Neuron (in vitro differentiated cells): Measurements from ENCODE around the gene TRIM63.

ENCODE experiments used
- H2AFZ ChIP-seq: one replicate; pipeline ENCODE4 v1.6.1; 2013; ENCODE audit warnings: low read depth, mild to moderate bottlenecking, inconsistent platforms, low read length, moderate library complexity
- H3K27me3 ChIP-seq: one replicate; pipeline ENCODE4 v1.6.1; 2013; ENCODE audit warnings: low read length; ENCODE audit not compliant: insufficient read depth
- H3K36me3 ChIP-seq: one replicate; pipeline ENCODE4 v1.6.1; 2013; ENCODE audit warnings: low read length; ENCODE audit not compliant: insufficient read depth
- H3K4me1 ChIP-seq: one replicate; pipeline ENCODE4 v1.6.1; 2013; ENCODE audit warnings: low read length; ENCODE audit not compliant: insufficient read depth
- H3K4me3 ChIP-seq: 2 replicates; pipeline ENCODE4 v1.5.1; 2013; ENCODE audit warnings: mild to moderate bottlenecking, low read length, moderate library complexity
- H3K9me3 ChIP-seq: one replicate; pipeline ENCODE4 v1.6.1; 2013; ENCODE audit warnings: low read length

TRIM63 gene

GRCh38 chr1:26006710-26007109 lies 60.7 kb downstream of the TRIM63 start:
- H3K4me1 ChIP-seq = peaks cover 4% of the 10 kb centered on the region
- H3K4me3 ChIP-seq = no peak overlapping the region
- no peaks in the 10 kb centered on the region for H3K36me3 ChIP-seq
- H2AFZ ChIP-seq = no peak overlapping the region
- no peaks in the 10 kb centered on the region for H3K9me3 ChIP-seq
- H3K27me3 ChIP-seq = no peaks in the 10 kb centered on the region

GRCh38 chr1:26005434-26006105 lies 61.9 kb downstream of the TRIM63 start:
- Histone ChIP-seq H3K27me3 (no peaks in the 10 kb centered on the region), H3K36me3 (no peaks in the 10 kb centered on the region), H3K4me1 (no peaks in the 10 kb centered on the region), H3K9me3 (no peaks in the 10 kb centered on the region), H3K4me3 (no peak overlapping the region), H2AFZ (no peak overlapping the region)

DNA sequence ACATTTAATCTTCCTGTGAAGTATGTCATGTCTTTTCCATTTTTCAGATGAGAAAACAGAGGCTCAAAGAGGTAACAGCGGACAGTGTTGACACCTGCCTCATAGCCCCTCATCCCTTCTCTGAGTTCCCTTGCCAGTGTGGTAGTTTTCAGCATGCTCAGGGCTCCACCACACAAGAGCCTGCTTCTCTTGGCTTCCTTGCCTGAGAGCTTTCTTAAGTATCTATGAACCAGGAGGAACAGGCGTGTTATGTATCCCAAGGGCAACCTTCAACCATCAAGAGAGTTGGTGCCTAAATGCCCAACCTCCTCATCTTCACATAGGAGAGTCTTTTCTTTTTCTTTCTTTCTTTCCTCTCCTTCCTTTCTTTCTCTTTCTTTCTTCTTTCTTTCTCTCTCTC lies 63.7 kb downstream of the TRIM63 start:
- no peaks in the 10 kb centered on the region for H3K27me3 ChIP-seq
- H3K4me1 ChIP-seq = peaks cover 1% of the 10 kb centered on the region
- no peak overlapping the region for H2AFZ ChIP-seq
- no peak overlapping the region for H3K4me3 ChIP-seq
- no peaks in the 10 kb centered on the region for H3K9me3 ChIP-seq
- H3K36me3 ChIP-seq = no peaks in the 10 kb centered on the region

GRCh38 chr1:26003262-26003661 lies 64.2 kb downstream of the TRIM63 start:
- no peak overlapping the region for H2AFZ ChIP-seq
- H3K36me3 ChIP-seq = no peaks in the 10 kb centered on the region
- peaks cover 6% of the 10 kb centered on the region for H3K4me1 ChIP-seq
- no peaks in the 10 kb centered on the region for H3K9me3 ChIP-seq
- no peak overlapping the region for H3K4me3 ChIP-seq
- no peaks in the 10 kb centered on the region for H3K27me3 ChIP-seq
